B cell (primary cell): ENCODE measurements around the gene POMGNT1. TPM values are rescaled to one million over a fixed set of nuclear protein-coding genes. Genes with fewer than 3 reads are reported as not detected.

Experiments used
- ATAC-seq: fragments of 200-7000 bp; cut with Tn5 transposase; one replicate; pipeline ENCODE4 v1.10.0; 2021; ENCODE audit warnings: low read depth, mild to moderate bottlenecking, moderate number of reproducible peaks, moderate library complexity
- CTCF ChIA-PET: fragments of 350-600 bp; sonication (Branson Sonifier 250); formaldehyde crosslinking; loops from one replicate; lab custom pipeline; 2021; ENCODE audit warnings: antibody characterized with exemption, inconsistent platforms; lab: Charles Lee
- POLR2A ChIA-PET: fragments of 350-600 bp; sonication (Branson Sonifier 250); formaldehyde crosslinking; loops from one replicate; lab custom pipeline; 2021; ENCODE audit warnings: antibody characterized with exemption; lab: Charles Lee
- DNase-seq: peaks from one replicate; pipeline ENCODE4 v3.0.0; 2013
- H2AFZ ChIP-seq: 2 replicates; pipeline ENCODE4 v1.6.1; 2012; ENCODE audit warnings: mild to moderate bottlenecking, low read depth, low read length; ENCODE audit not compliant: insufficient read depth, poor library complexity, severe bottlenecking
- H3K27ac ChIP-seq, 2 donors: 1 replicate in 1 of 2; 2 replicates in 1 of 2; pipeline ENCODE4 v1.5.1; 2012 to 2013; ENCODE audit warnings: low read length in 2 of 2, mild to moderate bottlenecking in 2 of 2, moderate library complexity in 1 of 2
- H3K27me3 ChIP-seq, 4 experiments: fragments of 200-600 bp in 1 of 4; sonication (generic) in 1 of 4; replicated peaks in 1 of 4; 1 replicate in 2 of 4; 2 replicates in 2 of 4; pipeline versions ENCODE4 v1.6.1 to v1.7.0; 2013 to 2016; ENCODE audit warnings: low read length in 3 of 4, mild to moderate bottlenecking in 2 of 4, mixed read lengths in 1 of 4, moderate library complexity in 1 of 4; ENCODE audit not compliant: insufficient read depth in 4 of 4, control insufficient read depth in 3 of 4; ENCODE audit errors: control extremely low read depth in 1 of 4
- H3K36me3 ChIP-seq, 2 experiments: replicated peaks in 1 of 2; 1 replicate in 1 of 2; 2 replicates in 1 of 2; pipeline versions ENCODE4 v1.6.1 to v1.7.1; 2013; ENCODE audit warnings: low read length in 1 of 2; ENCODE audit not compliant: insufficient read depth in 2 of 2, control insufficient read depth in 1 of 2; ENCODE audit errors: control extremely low read depth in 1 of 2, extremely low read depth in 1 of 2
- H3K4me1 ChIP-seq, 2 donors: fragments of 200-600 bp in 1 of 2; sonication (generic) in 1 of 2; 1 replicate in 1 of 2; 2 replicates in 1 of 2; pipeline versions ENCODE4 v1.5.1 to v1.6.1; 2013 to 2017; ENCODE audit warnings: low read length in 2 of 2; ENCODE audit not compliant: control insufficient read depth in 2 of 2, insufficient read depth in 2 of 2
- H3K4me2 ChIP-seq: replicated peaks from 2 replicates; pipeline ENCODE3; 2012; ENCODE audit warnings: mild to moderate bottlenecking, low read depth, low read length; ENCODE audit not compliant: poor library complexity, severe bottlenecking
- H3K4me3 ChIP-seq, 5 experiments: fragments of 200-600 bp in 1 of 5; sonication (generic) in 1 of 5; 1 replicate in 3 of 5; 2 replicates in 2 of 5; pipeline versions ENCODE4 v1.5.1 to v1.7.0; 2011 to 2016; ENCODE audit warnings: low read length in 4 of 5, mild to moderate bottlenecking in 4 of 5, low read depth in 2 of 5, control low read depth in 1 of 5, moderate library complexity in 1 of 5; ENCODE audit not compliant: insufficient read depth in 1 of 5; ENCODE audit errors: control extremely low read depth in 1 of 5, extremely low read depth in 1 of 5
- H3K79me2 ChIP-seq: fragments of 200-600 bp; sonication (generic); one replicate; pipeline ENCODE4 v1.6.0; 2016; ENCODE audit warnings: low read length; ENCODE audit not compliant: control insufficient read depth, insufficient read depth
- H3K9ac ChIP-seq: fragments of 200-600 bp; sonication (generic); 2 replicates; pipeline ENCODE4 v1.6.1; 2017; ENCODE audit warnings: mild to moderate bottlenecking, low read length, moderate library complexity
- H3K9me3 ChIP-seq, 3 donors: one replicate each; pipeline versions ENCODE4 v1.6.1 to v1.7.1; 2013; ENCODE audit warnings: low read length in 2 of 3; ENCODE audit not compliant: control insufficient read depth in 2 of 3, insufficient read depth in 1 of 3; ENCODE audit errors: control extremely low read depth in 1 of 3
- H4K20me1 ChIP-seq: 2 replicates; pipeline ENCODE4 v1.6.0; 2012; ENCODE audit warnings: mild to moderate bottlenecking, low read length; ENCODE audit not compliant: insufficient read depth, control insufficient read depth, poor library complexity, severe bottlenecking
- H3K27ac Mint-ChIP-seq: one replicate; pipeline ENCODE4 v1.8.0; 2021; ENCODE audit warnings: mixed read lengths
- H3K27me3 Mint-ChIP-seq: one replicate; pipeline ENCODE4 v1.8.0; 2021; ENCODE audit warnings: mixed read lengths
- H3K4me1 Mint-ChIP-seq: one replicate; pipeline ENCODE4 v1.8.0; 2021; ENCODE audit warnings: mixed read lengths
- H3K4me3 Mint-ChIP-seq: one replicate; pipeline ENCODE4 v1.8.0; 2021; ENCODE audit warnings: mixed read lengths
- H3K9me3 Mint-ChIP-seq: one replicate; pipeline ENCODE4 v1.8.0; 2022; ENCODE audit warnings: mixed read lengths; ENCODE audit not compliant: insufficient read depth
- CTCF ChIP-seq: fragments of 200-600 bp; IDR thresholded peaks from one replicate; pipeline ENCODE4 v1.8.0; 2022; ENCODE audit warnings: antibody characterized with exemption, mild to moderate bottlenecking
- EZH2 ChIP-seq: IDR thresholded peaks from 2 replicates; pipeline ENCODE4 v1.6.1; 2012; ENCODE audit warnings: borderline replicate concordance, low read depth, mild to moderate bottlenecking, moderate library complexity, low read length; ENCODE audit not compliant: insufficient read depth, poor library complexity, severe bottlenecking
- WGBS: methylation state at CpG from one replicate; pipeline ENCODE4 v1.1.5; 2013; ENCODE audit warnings: missing lambda C conversion rate; ENCODE audit not compliant: insufficient coverage; 5-methylcytosine and 5-hydroxymethylcytosine counted together
- intact Hi-C: fragments of 100-400 bp; cut with micrococcal nuclease; formaldehyde crosslinking; loops from one replicate; pipeline ENCODE4 v1.10.0; 2022
- polyA plus RNA-seq: library from polyadenylated mRNA; depleted of rRNA; stranded (reverse); fragments of >200 nt; gene quantifications from 2 replicates; pipeline ENCODE4 v1.2.3, GENCODE V29; 2012
- total RNA-seq, 2 donors: library from RNA; stranded (reverse); fragments of 120-200 nt in 1 of 2; gene quantifications; 1 replicate in 1 of 2; 2 replicates in 1 of 2; pipeline versions ENCODE4 v1.2.3 to v1.2.4, GENCODE V29; 2013 to 2022

The POMGNT1 gene
- total and polyA plus RNA-seq, 2 donors (not counting 1 experiment from before 2014, with no cell fraction given): 32.6 to 51.0 TPM

DNA sequence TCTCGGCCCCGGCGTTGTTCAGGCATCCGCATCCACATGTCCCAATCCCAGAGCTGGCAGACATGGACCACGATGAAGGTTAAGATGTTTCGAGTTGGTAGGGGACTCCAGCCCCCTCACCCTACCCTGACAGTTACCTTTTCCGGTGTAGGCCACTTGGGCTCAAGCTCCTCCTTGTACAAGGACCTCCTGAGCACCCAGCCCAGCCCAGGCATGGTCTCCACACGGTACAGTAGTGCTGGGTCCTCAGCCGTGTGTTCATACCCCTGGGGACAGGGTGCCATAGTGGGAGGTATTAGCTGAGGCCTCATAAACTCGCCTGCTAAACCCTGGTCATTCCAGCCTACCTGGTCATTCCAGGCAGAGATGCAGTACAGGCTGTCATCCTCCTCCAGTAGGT lies 6.1 kb downstream of the POMGNT1 start:
- DNase-seq (no peak), ATAC-seq (no peak)
- POLR2A ChIA-PET: no interaction called here

More for the DNA sequence above, 6.1 kb downstream of the POMGNT1 start:
- 94% methylated on average over 10 of the region's 10 CpGs for WGBS
- H3K9me3 ChIP-seq: no peaks in the 10 kb centered on the region
- H3K9me3 Mint-ChIP-seq: no peaks in the 10 kb centered on the region
- H3K4me1 ChIP-seq: peaks cover under 1 to 4% of the 10 kb centered on the region in 2 donors
- no peaks in the 10 kb centered on the region for H4K20me1 ChIP-seq
- H3K4me3 Mint-ChIP-seq: no peak overlapping the region
- intact Hi-C loops: no loop called here
- no peak overlapping the region for H3K27ac ChIP-seq
- no peaks in the 10 kb centered on the region for H3K27me3 ChIP-seq
- H3K4me2 ChIP-seq: no peak overlapping the region
- peaks cover 2% of the 10 kb centered on the region for H3K4me1 Mint-ChIP-seq
- CTCF ChIA-PET: no interaction called here
- H3K36me3 ChIP-seq: peaks cover 0 to 51% of the 10 kb centered on the region in 2 experiments
- no peak overlapping the region for H2AFZ ChIP-seq
- H3K79me2 ChIP-seq: peaks cover under 1% of the 10 kb centered on the region
- TF ChIP-seq EZH2: no peak
- TF ChIP-seq CTCF: no peak
- no peaks in the 10 kb centered on the region for H3K27me3 Mint-ChIP-seq
- no peak overlapping the region for H3K4me3 ChIP-seq
- H3K9ac ChIP-seq: no peak overlapping the region
- H3K27ac Mint-ChIP-seq: no peak overlapping the region
